HFFc6 (cell line): ENCODE results near the gene MED15. TPM values are rescaled to one million over a fixed set of nuclear protein-coding genes. Genes with fewer than 3 reads are reported as not detected.
"Not testable (repeated sequence)": the region's sequence is repeated elsewhere in the genome, so short reads cannot be mapped to it uniquely, and the experiment has no call there.

ENCODE experiments used
- DNase-seq: peaks from one replicate; pipeline ENCODE4 v3.0.0-alpha.2; 2018
- H3K27ac Mint-ChIP-seq: 2 replicates; pipeline ENCODE4 v1.8.0; 2020; ENCODE audit warnings: mild to moderate bottlenecking, mixed read lengths
- H3K27me3 Mint-ChIP-seq: 2 replicates; pipeline ENCODE4 v1.8.0; 2021; ENCODE audit warnings: mild to moderate bottlenecking, moderate library complexity, mixed read lengths; ENCODE audit not compliant: insufficient read depth
- H3K36me3 Mint-ChIP-seq: 2 replicates; pipeline ENCODE4 v1.8.0; 2021; ENCODE audit warnings: low read depth, mixed read lengths
- H3K4me1 Mint-ChIP-seq: 2 replicates; pipeline ENCODE4 v1.8.0; 2020; ENCODE audit warnings: low read depth, mixed read lengths
- H3K4me3 Mint-ChIP-seq: 2 replicates; pipeline ENCODE4 v1.8.0; 2020; ENCODE audit warnings: mild to moderate bottlenecking, moderate library complexity, mixed read lengths
- H3K9me3 Mint-ChIP-seq: 2 replicates; pipeline ENCODE4 v1.8.0; 2020; ENCODE audit warnings: mild to moderate bottlenecking, mixed read lengths
- total RNA-seq, 6 experiments: library from RNA; stranded (reverse); fragmentation: NEBNext Ultra II Directional; extraction: Animal tissue kit (Norgen Biotek cat#: 25700); gene quantifications; 2 replicates in 1 of 6; 3 replicates in 5 of 6; pipeline ENCODE4 v1.2.3, GENCODE V29; 2021
- TF ChIP-seq, protein P1 (sequence below): fragments of 200-600 bp; sonication (generic); IDR thresholded peaks from 2 replicates; pipeline ENCODE4 v1.5.0; 2021; ENCODE audit warnings: antibody characterized with exemption, mild to moderate bottlenecking

The MED15 gene
- total RNA-seq, 6 experiments from 2014 or later: 128 to 148 (median 136) TPM

DNA sequence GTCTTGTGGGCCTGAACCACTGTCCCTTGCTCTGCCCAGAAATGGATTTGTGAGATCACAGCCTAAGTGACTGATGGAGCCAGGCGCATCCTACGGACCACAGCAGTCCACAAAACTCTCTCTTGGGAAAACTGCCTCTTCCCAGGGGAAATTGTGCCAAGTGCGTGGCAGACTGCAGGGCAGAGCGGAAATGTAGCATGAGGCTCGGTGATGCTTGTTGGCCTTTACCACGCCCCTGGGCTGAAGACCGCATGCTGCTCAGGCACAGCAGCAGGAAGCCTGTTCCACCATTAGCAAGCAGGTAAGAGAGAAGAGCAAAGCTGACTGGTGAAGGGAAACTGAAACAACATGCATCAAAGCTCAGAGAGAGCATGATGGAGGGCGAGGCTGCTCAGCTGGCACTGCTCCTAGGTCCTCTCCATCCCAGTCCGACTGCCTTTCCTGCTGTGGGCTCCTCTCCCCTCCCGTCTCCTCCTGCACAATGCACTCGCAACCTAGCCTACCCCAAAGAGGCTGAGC lies 43.3 kb upstream of the MED15 start:
- H3K4me1 Mint-ChIP-seq: no peaks in the 10 kb centered on the region

DNA sequence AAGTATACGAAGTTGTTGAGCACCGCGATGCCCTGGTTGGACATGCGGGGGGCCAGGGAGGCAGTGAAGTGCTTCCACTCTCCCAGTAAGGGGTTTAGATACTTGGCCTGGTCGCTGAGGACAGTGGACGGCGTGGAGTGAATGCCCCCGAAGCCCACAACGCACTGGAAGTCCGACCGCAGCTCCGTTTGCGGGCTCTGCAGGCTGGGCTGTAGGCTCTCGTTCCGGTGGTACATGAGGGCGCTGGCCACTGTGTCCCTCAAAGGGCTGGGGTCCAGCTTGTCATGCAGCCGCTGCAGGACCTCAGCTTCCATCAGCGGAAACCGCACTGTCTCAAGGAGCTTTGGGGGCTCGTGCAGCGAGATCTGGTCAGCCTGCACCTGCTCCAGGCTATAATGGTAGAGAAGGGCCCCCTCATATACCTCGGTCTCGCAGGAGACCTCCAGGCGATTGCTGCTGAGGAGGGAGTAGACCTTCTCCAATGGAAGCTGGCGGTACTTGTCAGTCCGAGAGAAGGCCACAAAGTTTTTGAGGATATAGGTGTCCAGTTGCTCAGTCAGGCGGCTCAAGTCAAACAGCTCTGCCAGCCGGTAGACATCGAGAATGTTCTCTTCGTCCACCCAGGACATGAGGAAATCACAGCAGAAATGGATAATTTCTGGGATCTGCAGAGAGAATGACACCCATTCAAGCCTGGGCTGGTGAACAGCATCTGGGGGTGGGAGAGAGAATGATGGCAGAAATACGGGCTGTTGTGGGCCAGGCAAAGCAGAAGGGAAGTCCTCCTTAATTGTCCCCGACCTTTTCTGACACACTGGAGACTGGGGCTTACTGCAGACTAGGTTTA lies 42.3 kb upstream of the MED15 start:
- no peaks in the 10 kb centered on the region for H3K27me3 Mint-ChIP-seq

More for the DNA sequence above, 43.3 kb upstream of the MED15 start:
- TF ChIP-seq, protein P1, sequence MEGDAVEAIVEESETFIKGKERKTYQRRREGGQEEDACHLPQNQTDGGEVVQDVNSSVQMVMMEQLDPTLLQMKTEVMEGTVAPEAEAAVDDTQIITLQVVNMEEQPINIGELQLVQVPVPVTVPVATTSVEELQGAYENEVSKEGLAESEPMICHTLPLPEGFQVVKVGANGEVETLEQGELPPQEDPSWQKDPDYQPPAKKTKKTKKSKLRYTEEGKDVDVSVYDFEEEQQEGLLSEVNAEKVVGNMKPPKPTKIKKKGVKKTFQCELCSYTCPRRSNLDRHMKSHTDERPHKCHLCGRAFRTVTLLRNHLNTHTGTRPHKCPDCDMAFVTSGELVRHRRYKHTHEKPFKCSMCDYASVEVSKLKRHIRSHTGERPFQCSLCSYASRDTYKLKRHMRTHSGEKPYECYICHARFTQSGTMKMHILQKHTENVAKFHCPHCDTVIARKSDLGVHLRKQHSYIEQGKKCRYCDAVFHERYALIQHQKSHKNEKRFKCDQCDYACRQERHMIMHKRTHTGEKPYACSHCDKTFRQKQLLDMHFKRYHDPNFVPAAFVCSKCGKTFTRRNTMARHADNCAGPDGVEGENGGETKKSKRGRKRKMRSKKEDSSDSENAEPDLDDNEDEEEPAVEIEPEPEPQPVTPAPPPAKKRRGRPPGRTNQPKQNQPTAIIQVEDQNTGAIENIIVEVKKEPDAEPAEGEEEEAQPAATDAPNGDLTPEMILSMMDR: no peak
- no peak for DNase-seq
- H3K9me3 Mint-ChIP-seq: no peaks in the 10 kb centered on the region
- no peak overlapping the region for H3K4me3 Mint-ChIP-seq
- no peaks in the 10 kb centered on the region for H3K27me3 Mint-ChIP-seq
- peaks cover 4% of the 10 kb centered on the region for H3K36me3 Mint-ChIP-seq
- no peak overlapping the region for H3K27ac Mint-ChIP-seq

DNA sequence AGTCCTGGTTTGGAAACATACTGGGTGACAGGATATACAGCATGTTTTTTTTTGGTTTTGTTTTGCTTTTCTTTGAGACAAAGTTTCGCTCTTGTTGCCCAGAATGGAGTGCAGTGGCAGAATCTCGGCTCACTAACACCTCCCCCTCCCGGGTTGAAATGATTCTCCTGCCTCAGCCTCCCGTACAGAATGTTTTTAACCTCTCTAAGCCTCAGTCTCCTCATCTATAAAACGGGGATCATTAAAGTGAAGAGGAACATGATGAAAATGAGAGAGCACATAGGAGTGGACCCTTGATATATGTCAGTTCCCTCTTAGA lies 41.7 kb upstream of the MED15 start:
- Mint-ChIP-seq H3K4me1 (no peaks in the 10 kb centered on the region), H3K9me3 (no peaks in the 10 kb centered on the region), H3K36me3 (peaks cover 13% of the 10 kb centered on the region), H3K4me3 (no peak overlapping the region), H3K27ac (no peak overlapping the region), H3K27me3 (no peaks in the 10 kb centered on the region)
- TF ChIP-seq, protein P1: no peak
- DNase-seq: no peak

More for the DNA sequence above, 42.3 kb upstream of the MED15 start:
- Mint-ChIP-seq H3K27ac (no peak overlapping the region), H3K4me3 (no peak overlapping the region), H3K36me3 (peaks cover 9% of the 10 kb centered on the region), H3K9me3 (no peaks in the 10 kb centered on the region), H3K4me1 (no peaks in the 10 kb centered on the region)
- TF ChIP-seq, protein P1: no peak
- DNase-seq: no peak

DNA sequence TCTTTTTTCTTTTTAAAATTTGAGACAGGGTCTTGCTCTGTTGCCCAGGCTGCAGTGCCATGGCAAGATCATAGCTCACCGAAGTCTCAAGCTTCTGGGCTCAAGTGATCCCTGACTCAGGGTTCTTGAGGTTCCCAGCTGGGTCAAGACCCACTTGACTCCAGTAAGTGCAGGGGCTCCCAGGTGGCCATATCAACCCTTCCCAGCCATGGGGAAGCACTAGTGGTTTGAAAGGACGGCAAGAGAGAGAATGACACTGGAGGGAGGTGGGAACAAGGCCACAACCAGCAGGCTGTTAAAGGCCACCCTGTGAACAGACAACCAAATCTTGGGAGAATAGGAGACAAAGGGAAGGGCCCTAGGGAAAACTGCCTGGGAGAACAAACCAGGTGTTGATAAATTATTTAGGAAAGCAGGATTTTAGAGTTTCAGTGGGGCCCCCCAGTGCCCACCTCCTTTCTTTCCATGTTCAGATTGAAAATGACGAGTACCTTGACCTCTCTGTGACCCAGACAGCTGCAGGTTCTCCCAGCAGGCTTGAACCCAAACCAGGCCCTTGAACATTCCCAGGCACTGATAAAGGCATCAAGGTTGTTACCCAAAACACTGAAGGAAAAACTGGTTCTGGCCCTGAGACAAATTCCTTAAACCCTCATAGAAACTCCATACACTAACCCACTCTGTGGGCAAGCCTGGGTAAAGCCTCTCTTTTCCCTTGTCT lies 40.6 kb upstream of the MED15 start:
- H3K9me3 Mint-ChIP-seq: no peaks in the 10 kb centered on the region
- DNase-seq: no peak
- peaks cover under 1% of the 10 kb centered on the region; the same call in 1 of the 2 replicates for H3K27me3 Mint-ChIP-seq
- TF ChIP-seq, protein P1: no peak
- peaks cover 4% of the 10 kb centered on the region; the same call in 1 of the 2 replicates for H3K4me1 Mint-ChIP-seq
- H3K27ac Mint-ChIP-seq: no peak overlapping the region
- no peak overlapping the region for H3K4me3 Mint-ChIP-seq
- peaks cover 23% of the 10 kb centered on the region for H3K36me3 Mint-ChIP-seq

DNA sequence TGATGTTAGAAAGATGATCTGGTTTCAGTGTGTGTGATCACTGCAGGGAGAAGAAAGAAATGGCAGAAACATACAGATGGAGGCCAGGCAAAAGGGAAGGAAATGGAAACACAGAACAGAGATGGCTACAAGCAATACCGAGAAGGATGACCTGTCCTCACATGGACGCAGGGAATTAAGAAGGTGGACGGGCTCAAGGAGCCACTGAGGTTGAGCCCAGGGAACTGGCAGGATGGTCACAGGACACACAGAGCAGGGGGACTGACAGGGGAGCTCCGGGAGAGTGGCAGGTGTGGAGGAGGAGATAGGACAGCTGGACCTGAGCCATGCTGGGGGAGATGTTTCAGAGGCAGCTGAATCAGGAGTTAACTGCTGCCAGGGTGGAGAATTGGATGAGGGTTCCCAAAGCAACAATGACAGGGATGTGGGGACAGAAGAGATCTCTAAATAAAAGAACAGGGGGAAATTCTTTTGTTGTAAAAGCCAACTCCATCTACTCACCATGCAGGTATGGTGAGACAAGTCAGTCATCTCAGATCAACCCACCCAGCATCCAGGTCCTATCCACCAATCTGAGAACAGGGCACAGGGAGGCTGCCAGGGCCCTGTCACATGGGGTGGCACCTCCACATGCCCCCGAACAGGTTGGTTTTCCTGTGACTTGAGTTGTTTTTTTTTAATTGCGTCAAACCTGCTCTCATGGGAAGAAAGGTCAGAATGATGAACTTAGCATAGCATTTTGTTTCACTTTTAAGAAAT lies 38.1 kb upstream of the MED15 start:
- TF ChIP-seq, protein P1: no peak
- Mint-ChIP-seq H3K27me3 (peaks cover 3% of the 10 kb centered on the region; the same call in 1 of the 2 replicates), H3K27ac (no peak overlapping the region), H3K9me3 (no peaks in the 10 kb centered on the region), H3K36me3 (peaks cover 24% of the 10 kb centered on the region), H3K4me1 (peaks cover 7% of the 10 kb centered on the region; the same call in 1 of the 2 replicates), H3K4me3 (no peak overlapping the region)
- DNase-seq: no peak

DNA sequence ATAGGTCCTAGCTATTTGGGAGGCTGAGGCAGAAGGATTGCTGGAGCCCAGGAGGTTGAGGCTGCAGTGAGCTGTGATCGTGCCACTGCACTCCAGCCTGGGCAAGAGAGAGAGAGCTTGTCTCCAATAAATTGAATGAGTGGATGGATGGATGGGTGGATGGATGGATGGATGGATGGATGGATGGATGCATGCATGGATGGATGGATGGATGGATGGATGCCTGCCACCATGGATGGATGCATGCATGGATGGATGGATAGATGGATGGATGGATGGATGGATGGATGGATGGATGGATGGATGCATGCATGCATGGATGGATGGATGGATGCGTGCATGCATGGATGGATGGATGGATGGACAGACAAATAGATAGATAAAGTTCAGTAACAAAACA lies 36.9 kb upstream of the MED15 start:
- DNase-seq, H3K4me3 Mint-ChIP-seq: not testable (repeated sequence)
- peaks cover 24% of the 10 kb centered on the region for H3K36me3 Mint-ChIP-seq

More for the DNA sequence above, 36.9 kb upstream of the MED15 start:
- not testable (repeated sequence) for H3K9me3 Mint-ChIP-seq, H3K27me3 Mint-ChIP-seq, H3K4me1 Mint-ChIP-seq, H3K27ac Mint-ChIP-seq
